Ishikawa (cell line): ENCODE measurements around the gene TAS1R1.

Source experiments
- CEBPB ChIP-seq: IDR thresholded peaks from 2 replicates; pipeline ENCODE4 v1.6.1; 2012
- CREB1 ChIP-seq: IDR thresholded peaks from 2 replicates; pipeline ENCODE4 v1.6.1; 2012; ENCODE audit warnings: low read depth
- EGR1 ChIP-seq: IDR thresholded peaks from 2 replicates; pipeline ENCODE4 v1.6.1; 2012
- EP300 ChIP-seq: IDR thresholded peaks from 2 replicates; pipeline ENCODE4 v1.6.1; 2012; ENCODE audit warnings: borderline replicate concordance
- FOXM1 ChIP-seq: IDR thresholded peaks from 2 replicates; pipeline ENCODE4 v1.6.1; 2012; ENCODE audit warnings: low read depth, borderline replicate concordance
- NFIC ChIP-seq: IDR thresholded peaks from 2 replicates; pipeline ENCODE4 v1.6.1; 2012
- RAD21 ChIP-seq: IDR thresholded peaks from 2 replicates; pipeline ENCODE4 v1.6.1; 2012; ENCODE audit warnings: low read depth
- TAF1 ChIP-seq: IDR thresholded peaks from 2 replicates; pipeline ENCODE4 v1.6.1; 2012; ENCODE audit warnings: low read depth, mild to moderate bottlenecking
- TCF12 ChIP-seq: IDR thresholded peaks from 2 replicates; pipeline ENCODE4 v1.6.1; 2012; ENCODE audit warnings: low read depth
- TEAD4 ChIP-seq: IDR thresholded peaks from 2 replicates; pipeline ENCODE4 v1.6.1; 2012
- YY1 ChIP-seq: IDR thresholded peaks from 2 replicates; pipeline ENCODE4 v1.6.1; 2012; ENCODE audit warnings: low read depth
- ZBTB7A ChIP-seq: IDR thresholded peaks from 2 replicates; pipeline ENCODE4 v1.6.1; 2012; ENCODE audit warnings: low read depth
- TF ChIP-seq, protein P1 (sequence below): IDR thresholded peaks from 2 replicates; pipeline ENCODE4 v1.6.1; 2012
- TF ChIP-seq, protein P2 (sequence below): IDR thresholded peaks from 2 replicates; pipeline ENCODE4 v1.6.1; 2012; ENCODE audit warnings: low read depth, mild to moderate bottlenecking
- TF ChIP-seq, protein P3 (sequence below): IDR thresholded peaks from 2 replicates; pipeline ENCODE4 v1.6.1; 2012

TAS1R1 gene

DNA sequence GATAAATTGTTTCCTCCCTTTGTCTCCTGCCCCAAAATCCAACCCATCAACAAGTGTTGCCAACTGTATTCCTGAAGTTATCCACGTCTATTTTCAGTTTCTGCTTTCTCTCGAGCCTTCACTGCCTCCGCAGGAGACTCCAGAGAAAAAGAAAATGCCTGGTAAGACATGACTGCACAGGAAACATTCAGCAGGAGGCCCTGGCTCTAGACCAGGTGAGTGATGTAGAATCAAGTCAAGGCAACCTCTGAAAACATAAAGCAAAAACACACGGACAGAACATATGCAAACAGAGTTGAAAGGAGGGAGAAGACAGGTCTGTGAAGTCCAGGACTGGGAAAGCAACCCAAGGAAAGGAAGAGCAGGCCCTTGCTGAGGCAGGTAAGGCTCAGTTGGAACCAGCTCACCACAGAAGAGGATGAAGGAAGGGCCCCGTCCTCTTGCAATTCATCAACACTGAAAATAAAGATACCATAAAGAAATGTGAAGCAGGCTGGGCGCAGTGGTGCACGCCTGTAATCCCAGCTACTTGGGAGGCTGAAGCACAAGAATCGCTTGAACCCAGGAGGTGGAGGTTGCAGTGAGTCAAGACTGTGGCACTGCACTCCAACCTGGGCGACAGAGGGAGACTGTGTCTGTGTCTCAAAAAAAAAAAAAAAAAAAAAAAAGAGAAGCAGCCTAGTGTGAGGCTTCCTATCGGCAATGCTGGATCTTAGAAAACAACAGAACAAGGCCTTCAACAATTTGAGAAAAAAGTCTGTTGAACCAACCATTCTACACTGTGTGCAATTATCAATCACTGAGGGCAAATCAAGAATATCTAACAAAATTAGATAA is 9.6 kb upstream of the TAS1R1 start:
- TF ChIP-seq CEBPB (no peak), YY1 (no peak), TAF1 (no peak), FOXM1 (no peak), RAD21 (no peak), ZBTB7A (no peak), EP300 (no peak)
- TF ChIP-seq, protein P1, sequence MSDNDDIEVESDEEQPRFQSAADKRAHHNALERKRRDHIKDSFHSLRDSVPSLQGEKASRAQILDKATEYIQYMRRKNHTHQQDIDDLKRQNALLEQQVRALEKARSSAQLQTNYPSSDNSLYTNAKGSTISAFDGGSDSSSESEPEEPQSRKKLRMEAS: no peak

DNA sequence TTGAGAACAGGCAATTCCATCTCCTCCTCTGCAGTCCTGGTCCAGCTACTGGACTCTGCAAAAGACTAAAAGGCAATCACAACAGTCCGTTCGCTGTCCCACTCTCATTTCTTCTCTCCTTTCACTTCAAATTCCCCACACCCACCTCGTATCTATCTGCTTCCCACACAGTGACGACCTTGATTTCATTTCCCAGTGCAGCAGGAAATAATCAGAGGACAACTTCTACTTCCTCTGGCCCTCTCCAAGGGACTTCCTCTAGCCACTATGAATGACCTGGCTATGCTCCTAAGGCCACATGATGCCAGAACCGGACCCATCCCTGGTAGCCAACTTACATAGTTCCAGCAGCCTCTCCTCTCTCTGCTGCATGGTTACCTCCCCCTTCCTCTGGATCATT is 8.8 kb upstream of the TAS1R1 start:
- TF ChIP-seq NFIC (no peak), TEAD4 (no peak)

DNA sequence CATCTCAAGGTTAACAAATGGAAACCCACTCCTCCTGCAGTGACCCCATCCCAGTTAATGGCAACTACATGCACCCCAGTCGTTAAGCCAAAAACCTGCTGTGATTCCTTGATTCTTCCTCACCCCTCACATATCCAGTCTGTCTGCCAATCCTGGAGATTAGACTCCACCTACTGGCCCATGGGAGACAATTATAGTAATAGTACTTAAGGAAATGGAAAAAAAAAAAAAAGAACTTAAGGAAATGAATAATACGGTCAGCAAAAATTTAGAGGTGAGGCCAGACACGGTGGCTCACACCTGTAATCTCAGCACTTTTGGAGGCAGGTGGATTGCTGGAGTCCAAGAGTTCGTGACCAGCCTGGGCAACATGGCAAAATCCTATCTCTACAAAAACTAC is 7.8 kb upstream of the TAS1R1 start:
- no peak for TF ChIP-seq CREB1
- TF ChIP-seq, protein P1: no peak
- no peak for TF ChIP-seq TEAD4
- TF ChIP-seq TCF12: no peak
- no peak for TF ChIP-seq YY1
- TF ChIP-seq, protein P2, sequence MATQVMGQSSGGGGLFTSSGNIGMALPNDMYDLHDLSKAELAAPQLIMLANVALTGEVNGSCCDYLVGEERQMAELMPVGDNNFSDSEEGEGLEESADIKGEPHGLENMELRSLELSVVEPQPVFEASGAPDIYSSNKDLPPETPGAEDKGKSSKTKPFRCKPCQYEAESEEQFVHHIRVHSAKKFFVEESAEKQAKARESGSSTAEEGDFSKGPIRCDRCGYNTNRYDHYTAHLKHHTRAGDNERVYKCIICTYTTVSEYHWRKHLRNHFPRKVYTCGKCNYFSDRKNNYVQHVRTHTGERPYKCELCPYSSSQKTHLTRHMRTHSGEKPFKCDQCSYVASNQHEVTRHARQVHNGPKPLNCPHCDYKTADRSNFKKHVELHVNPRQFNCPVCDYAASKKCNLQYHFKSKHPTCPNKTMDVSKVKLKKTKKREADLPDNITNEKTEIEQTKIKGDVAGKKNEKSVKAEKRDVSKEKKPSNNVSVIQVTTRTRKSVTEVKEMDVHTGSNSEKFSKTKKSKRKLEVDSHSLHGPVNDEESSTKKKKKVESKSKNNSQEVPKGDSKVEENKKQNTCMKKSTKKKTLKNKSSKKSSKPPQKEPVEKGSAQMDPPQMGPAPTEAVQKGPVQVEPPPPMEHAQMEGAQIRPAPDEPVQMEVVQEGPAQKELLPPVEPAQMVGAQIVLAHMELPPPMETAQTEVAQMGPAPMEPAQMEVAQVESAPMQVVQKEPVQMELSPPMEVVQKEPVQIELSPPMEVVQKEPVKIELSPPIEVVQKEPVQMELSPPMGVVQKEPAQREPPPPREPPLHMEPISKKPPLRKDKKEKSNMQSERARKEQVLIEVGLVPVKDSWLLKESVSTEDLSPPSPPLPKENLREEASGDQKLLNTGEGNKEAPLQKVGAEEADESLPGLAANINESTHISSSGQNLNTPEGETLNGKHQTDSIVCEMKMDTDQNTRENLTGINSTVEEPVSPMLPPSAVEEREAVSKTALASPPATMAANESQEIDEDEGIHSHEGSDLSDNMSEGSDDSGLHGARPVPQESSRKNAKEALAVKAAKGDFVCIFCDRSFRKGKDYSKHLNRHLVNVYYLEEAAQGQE: no peak
- no peak for TF ChIP-seq ZBTB7A
- no peak for TF ChIP-seq FOXM1
- no peak for TF ChIP-seq EGR1
- TF ChIP-seq CEBPB: no peak

DNA sequence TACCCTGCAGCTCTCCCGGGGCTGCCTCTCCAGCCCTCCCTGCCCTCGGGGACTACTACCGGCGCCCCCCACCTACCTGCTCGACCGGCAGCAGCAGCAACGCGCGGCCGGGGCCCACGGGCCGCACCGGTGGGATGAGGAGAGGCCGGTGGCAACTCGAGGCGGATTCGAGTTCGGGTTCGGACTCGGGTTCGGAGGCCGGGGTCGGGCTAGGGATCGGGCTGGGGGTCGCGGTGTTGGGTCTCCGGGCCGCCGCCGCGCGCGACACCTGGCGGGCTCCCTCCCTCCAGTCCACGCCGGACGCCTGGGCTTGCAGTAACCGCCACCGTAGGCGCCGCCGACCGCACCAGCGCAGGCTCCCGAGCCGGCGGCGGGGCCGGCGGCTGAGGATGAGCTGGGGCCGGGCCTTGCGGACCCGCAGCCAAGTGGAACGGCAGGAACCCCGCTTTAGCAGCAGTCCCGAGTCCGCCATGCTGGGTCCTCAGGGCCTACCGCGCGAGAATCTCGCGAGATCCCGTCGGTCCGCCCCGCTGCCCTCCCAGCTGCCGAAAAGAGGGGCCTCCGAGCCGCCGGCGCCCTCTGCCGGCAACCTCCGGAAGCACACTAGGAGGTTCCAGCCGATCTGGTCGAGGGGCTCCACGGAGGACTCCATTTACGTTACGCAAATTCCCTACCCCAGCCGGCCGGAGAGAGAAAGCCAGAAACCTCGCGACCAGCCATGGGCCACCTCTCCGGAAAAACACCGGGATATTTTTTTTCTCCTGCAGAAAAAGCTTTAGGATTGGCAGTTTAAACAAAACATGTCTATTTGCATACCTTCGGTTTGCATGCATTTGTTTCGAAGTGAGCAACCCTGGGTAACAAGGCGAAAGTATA is 838 bp upstream of the TAS1R1 start, which contains the start of gene NOL9:
NOL9 (minus strand) TSS at position 483 of the 876 bp plus-strand sequence; CDS start at position 472, 11 bp downstream.
- TF ChIP-seq TAF1 (peak; percentile 96), NFIC (0 out of 2 replicates have a peak, but pooled peaks have one; percentile 13), FOXM1 (no peak), CREB1 (no peak), EP300 (peak; percentile 54; the same call in 1 of the 2 replicates), ZBTB7A (peak; percentile 87), TEAD4 (peak; percentile 36; the same call in 1 of the 2 replicates), CEBPB (0 out of 2 replicates have a peak, but pooled peaks have one; percentile 32), YY1 (peak; percentile 96), RAD21 (peak; percentile 44; the same call in 1 of the 2 replicates), TCF12 (peak; percentile 71; the same call in 1 of the 2 replicates), EGR1 (0 out of 2 replicates have a peak, but pooled peaks have one; percentile 19)
- TF ChIP-seq, protein P3, sequence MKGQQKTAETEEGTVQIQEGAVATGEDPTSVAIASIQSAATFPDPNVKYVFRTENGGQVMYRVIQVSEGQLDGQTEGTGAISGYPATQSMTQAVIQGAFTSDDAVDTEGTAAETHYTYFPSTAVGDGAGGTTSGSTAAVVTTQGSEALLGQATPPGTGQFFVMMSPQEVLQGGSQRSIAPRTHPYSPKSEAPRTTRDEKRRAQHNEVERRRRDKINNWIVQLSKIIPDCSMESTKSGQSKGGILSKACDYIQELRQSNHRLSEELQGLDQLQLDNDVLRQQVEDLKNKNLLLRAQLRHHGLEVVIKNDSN: no peak
- TF ChIP-seq, protein P2: no peak
- TF ChIP-seq, protein P1: peak; percentile 69

DNA sequence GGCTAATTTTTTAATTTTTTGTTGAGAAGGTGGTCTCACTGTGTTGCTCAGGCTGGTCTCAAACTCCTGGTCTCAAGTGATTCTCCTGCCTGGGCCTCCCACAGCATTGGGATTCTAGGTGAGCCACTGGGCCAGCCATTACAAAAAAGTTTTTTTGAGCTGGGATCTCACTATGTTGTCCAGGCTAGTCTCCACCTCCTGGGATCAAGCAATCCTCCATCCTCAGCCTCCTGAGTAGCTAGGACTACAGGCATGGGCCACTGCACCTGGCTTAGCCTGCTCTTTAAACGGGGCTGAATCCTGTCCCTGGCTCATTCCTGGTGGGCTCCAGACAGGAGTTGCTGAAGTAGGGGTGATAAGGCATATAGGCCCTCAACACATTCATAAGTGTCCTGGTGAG is 2.5 kb downstream of the TAS1R1 start:
- TF ChIP-seq TAF1 (no peak), EGR1 (no peak), RAD21 (no peak), FOXM1 (no peak), EP300 (no peak), TCF12 (no peak), TEAD4 (no peak), CEBPB (no peak), ZBTB7A (no peak), NFIC (no peak), YY1 (no peak), CREB1 (no peak)
- TF ChIP-seq, protein P2: no peak
- TF ChIP-seq, protein P1: no peak
- TF ChIP-seq, protein P3: no peak
